DND-41 (cell line): Measurements from ENCODE around the gene GNB5.

Source experiments
- ATAC-seq: fragments of 200-7000 bp; cut with Tn5 transposase; 3 replicates; pipeline ENCODE4 v1.9.1; 2021; ENCODE audit warnings: low read depth; ENCODE audit not compliant: insufficient read depth
- DNase-seq: peaks from one replicate; pipeline ENCODE4 v3.0.0-alpha.2; 2020
- H2AFZ ChIP-seq: 2 replicates; pipeline ENCODE4 v1.6.0; 2012; ENCODE audit warnings: low read depth, low read length
- H3K27ac ChIP-seq: 2 replicates; pipeline ENCODE4 v1.5.1; 2012; ENCODE audit warnings: low read length, inconsistent platforms
- H3K27me3 ChIP-seq: fragments of 200-600 bp; sonication (generic); 2 replicates; pipeline ENCODE4 v1.6.0; 2012; ENCODE audit warnings: low read length, mild to moderate bottlenecking, inconsistent platforms; ENCODE audit not compliant: insufficient read depth, poor library complexity
- H3K36me3 ChIP-seq: 2 replicates; pipeline ENCODE4 v1.5.1; 2012; ENCODE audit warnings: low read length, inconsistent platforms; ENCODE audit not compliant: insufficient read depth
- H3K4me1 ChIP-seq: 2 replicates; pipeline ENCODE4 v1.5.1; 2012; ENCODE audit warnings: mild to moderate bottlenecking, low read length; ENCODE audit not compliant: insufficient read depth
- H3K4me2 ChIP-seq: 2 replicates; pipeline ENCODE4 v1.6.0; 2012; ENCODE audit warnings: mild to moderate bottlenecking, moderate library complexity, low read length, inconsistent platforms; ENCODE audit not compliant: insufficient read depth
- H3K4me3 ChIP-seq, 2 experiments: fragments of 200-600 bp in 1 of 2; shearing (Covaris generic) in 1 of 2; 2 replicates each; pipeline ENCODE4 v1.5.1; 2012 to 2016; ENCODE audit warnings: inconsistent platforms in 2 of 2, low read length in 2 of 2, mild to moderate bottlenecking in 2 of 2, low read depth in 1 of 2, moderate library complexity in 1 of 2
- H3K79me2 ChIP-seq: 2 replicates; pipeline ENCODE4 v1.6.0; 2012; ENCODE audit warnings: low read length, inconsistent platforms; ENCODE audit not compliant: insufficient read depth
- H3K9ac ChIP-seq: 2 replicates; pipeline ENCODE4 v1.6.0; 2012; ENCODE audit warnings: low read depth, mild to moderate bottlenecking, inconsistent platforms, low read length, moderate library complexity
- H3K9me3 ChIP-seq: 2 replicates; pipeline ENCODE4 v1.5.1; 2012; ENCODE audit warnings: low read length, moderate library complexity, mild to moderate bottlenecking, inconsistent platforms; ENCODE audit not compliant: insufficient read depth, severe bottlenecking
- H4K20me1 ChIP-seq: 2 replicates; pipeline ENCODE4 v1.6.0; 2012; ENCODE audit warnings: low read length; ENCODE audit not compliant: insufficient read depth
- CTCF ChIP-seq: IDR thresholded peaks from 2 replicates; pipeline ENCODE4 v1.5.1; 2012; ENCODE audit warnings: borderline replicate concordance, low read length, moderate library complexity, mild to moderate bottlenecking; ENCODE audit not compliant: poor library complexity, severe bottlenecking; ENCODE audit errors: extremely low read depth
- EZH2 ChIP-seq: IDR thresholded peaks from 3 replicates; pipeline ENCODE4 v1.6.1; 2012; ENCODE audit warnings: borderline replicate concordance, low read depth, mild to moderate bottlenecking, moderate library complexity, low read length, inconsistent platforms; ENCODE audit not compliant: severe bottlenecking

Gene GNB5

GRCh38 chr15:52162260-52162659 is 28.9 kb downstream of the GNB5 start:
- Histone ChIP-seq H3K4me1 (no peaks in the 10 kb centered on the region), H3K4me2 (no peak overlapping the region), H3K4me3 (no peak overlapping the region), H3K9me3 (no peaks in the 10 kb centered on the region), H2AFZ (no peak overlapping the region), H3K27ac (no peak overlapping the region), H3K9ac (no peak overlapping the region), H4K20me1 (no peaks in the 10 kb centered on the region), H3K27me3 (no peaks in the 10 kb centered on the region), H3K79me2 (no peaks in the 10 kb centered on the region), H3K36me3 (peaks cover 6% of the 10 kb centered on the region; the same call in 1 of the 2 replicates)
- TF ChIP-seq CTCF (no peak), EZH2 (no peak)
- DNase-seq (no peak), ATAC-seq (no peak)

GRCh38 chr15:52161406-52161966 is 29.7 kb downstream of the GNB5 start:
- no peak overlapping the region for H3K4me3 ChIP-seq
- ATAC-seq (no peak), DNase-seq (no peak)
- H3K27me3 ChIP-seq: no peaks in the 10 kb centered on the region
- H3K4me2 ChIP-seq: no peak overlapping the region
- H3K36me3 ChIP-seq: peaks cover 6% of the 10 kb centered on the region; the same call in 1 of the 2 replicates
- H3K79me2 ChIP-seq: no peaks in the 10 kb centered on the region
- no peak overlapping the region for H2AFZ ChIP-seq
- H3K27ac ChIP-seq: no peak overlapping the region
- H3K9me3 ChIP-seq: no peaks in the 10 kb centered on the region
- no peak for TF ChIP-seq CTCF
- no peak for TF ChIP-seq EZH2
- no peak overlapping the region for H3K9ac ChIP-seq
- H4K20me1 ChIP-seq: no peaks in the 10 kb centered on the region
- H3K4me1 ChIP-seq: no peaks in the 10 kb centered on the region

GRCh38 chr15:52159645-52160044 is 31.5 kb downstream of the GNB5 start:
- Histone ChIP-seq H3K79me2 (no peaks in the 10 kb centered on the region), H3K4me3 (no peak overlapping the region), H3K27ac (no peak overlapping the region), H4K20me1 (peaks cover 5% of the 10 kb centered on the region; the same call in 1 of the 2 replicates), H3K9me3 (no peaks in the 10 kb centered on the region), H3K9ac (no peak overlapping the region), H3K27me3 (no peaks in the 10 kb centered on the region), H3K36me3 (peaks cover 6% of the 10 kb centered on the region; the same call in 1 of the 2 replicates), H3K4me2 (no peak overlapping the region), H3K4me1 (no peaks in the 10 kb centered on the region), H2AFZ (no peak overlapping the region)
- ATAC-seq (no peak), DNase-seq (no peak)
- TF ChIP-seq EZH2 (no peak), CTCF (no peak)
